Keratinocyte (primary cell): ENCODE measurements around the gene CCDC122. TPM values are rescaled to one million over a fixed set of nuclear protein-coding genes. Genes with fewer than 3 reads are reported as not detected.

Experiments used
- DNase-seq: peaks from one replicate; pipeline ENCODE4 v3.0.0-alpha.2; 2011; ENCODE audit warnings: low read depth, missing footprints, low spot score
- FAIRE-seq: peaks from 2 replicates; lab custom pipeline; 2011; peaks lifted over from hg19 to GRCh38; lab: Jason Lieb, UNC
- H2AFZ ChIP-seq: 2 replicates; pipeline ENCODE4 v1.6.0; 2012; ENCODE audit warnings: low read length, control low read depth, inconsistent platforms; ENCODE audit not compliant: control insufficient read depth
- H3K27ac ChIP-seq: 2 replicates; pipeline ENCODE4 v1.5.1; 2011; ENCODE audit warnings: low read length; ENCODE audit not compliant: control insufficient read depth, insufficient read depth
- H3K27me3 ChIP-seq: 3 replicates; pipeline ENCODE4 v1.6.0; 2011; ENCODE audit warnings: low read length; ENCODE audit not compliant: control insufficient read depth, insufficient read depth; ENCODE audit errors: extremely low read depth
- H3K36me3 ChIP-seq, 2 experiments: 2 replicates in 1 of 2; 3 replicates in 1 of 2; pipeline ENCODE4 v1.5.1; 2011; ENCODE audit warnings: low read length in 2 of 2, mild to moderate bottlenecking in 1 of 2; ENCODE audit not compliant: control insufficient read depth in 2 of 2, insufficient read depth in 2 of 2; ENCODE audit errors: extremely low read depth in 1 of 2
- H3K4me1 ChIP-seq: 3 replicates; pipeline ENCODE4 v1.5.1; 2011; ENCODE audit warnings: low read length; ENCODE audit not compliant: control insufficient read depth, insufficient read depth; ENCODE audit errors: extremely low read depth
- H3K4me2 ChIP-seq: 3 replicates; pipeline ENCODE4 v1.6.0; 2011; ENCODE audit warnings: low read depth, low read length; ENCODE audit not compliant: control insufficient read depth, insufficient read depth; ENCODE audit errors: extremely low read depth
- H3K4me3 ChIP-seq, 3 experiments: fragments of 200-600 bp in 1 of 3; sonication (generic) in 1 of 3; 2 replicates in 2 of 3; 3 replicates in 1 of 3; pipeline ENCODE4 v1.5.1; 2011 to 2016; ENCODE audit warnings: low read length in 3 of 3, mild to moderate bottlenecking in 3 of 3, control low read depth in 2 of 3, inconsistent platforms in 1 of 3, low read depth in 1 of 3, mixed read lengths in 1 of 3, mixed run types in 1 of 3, moderate library complexity in 1 of 3; ENCODE audit not compliant: control insufficient read depth in 2 of 3, insufficient read depth in 2 of 3; ENCODE audit errors: extremely low read depth in 1 of 3
- H3K79me2 ChIP-seq: 2 replicates; pipeline ENCODE4 v1.6.0; 2012; ENCODE audit warnings: low read length; ENCODE audit not compliant: control insufficient read depth, insufficient read depth
- H3K9ac ChIP-seq: 3 replicates; pipeline ENCODE4 v1.6.0; 2011; ENCODE audit warnings: low read length; ENCODE audit not compliant: control insufficient read depth, insufficient read depth; ENCODE audit errors: extremely low read depth
- H3K9me1 ChIP-seq: 3 replicates; pipeline ENCODE4 v1.6.0; 2011; ENCODE audit warnings: low read length; ENCODE audit not compliant: control insufficient read depth, insufficient read depth; ENCODE audit errors: extremely low read depth
- H3K9me3 ChIP-seq: 2 replicates; pipeline ENCODE4 v1.5.1; 2012; ENCODE audit warnings: low read depth, low read length; ENCODE audit not compliant: control insufficient read depth
- H4K20me1 ChIP-seq: 3 replicates; pipeline ENCODE4 v1.6.0; 2011; ENCODE audit warnings: low read length; ENCODE audit not compliant: control insufficient read depth, insufficient read depth; ENCODE audit errors: extremely low read depth
- EZH2 ChIP-seq: IDR thresholded peaks from one replicate; pipeline ENCODE4 v1.6.1; 2012; ENCODE audit warnings: inconsistent platforms, mild to moderate bottlenecking, low read length, moderate library complexity
- dilution Hi-C: fragments of 300-500 bp; cut with MboI; formaldehyde crosslinking; loops from one replicate; pipeline ENCODE4 v1.7.0; 2020; ENCODE audit warnings: low sequenced_read_pairs; ENCODE audit not compliant: extremely low pct_ligation_motif_present
- polyA plus RNA-seq, 5 experiments: library from polyadenylated mRNA; depleted of rRNA in 3 of 5; stranded (reverse) in 3 of 5; stranded (forward) in 1 of 5; unstranded in 1 of 5; fragments of >200 nt; gene quantifications; 1 replicate in 1 of 5; 2 replicates in 3 of 5; 3 replicates in 1 of 5; pipeline versions ENCODE4 v1.2.1 to v1.2.3, GENCODE V29; 2011 to 2012; ENCODE audit warnings: missing spikeins in 2 of 5, low read depth in 1 of 5, low replicate concordance in 1 of 5
- TF ChIP-seq, protein P1 (sequence below), 3 experiments: IDR thresholded peaks in 1 of 3; conservative IDR thresholded peaks in 1 of 3; optimal IDR thresholded peaks in 1 of 3; 2 replicates in 2 of 3; 3 replicates in 1 of 3; pipeline versions ENCODE3 to v1.5.1; 2011; ENCODE audit warnings: low read length in 3 of 3, mild to moderate bottlenecking in 3 of 3, moderate library complexity in 2 of 3, control low read depth in 1 of 3, inconsistent platforms in 1 of 3; ENCODE audit not compliant: insufficient read depth in 2 of 3; ENCODE audit errors: extremely low read depth in 1 of 3

The CCDC122 gene
- polyA plus RNA-seq, 1 donor (not counting 4 experiments of a cell fraction or from before 2014, with no cell fraction given), result 1.5 TPM

DNA sequence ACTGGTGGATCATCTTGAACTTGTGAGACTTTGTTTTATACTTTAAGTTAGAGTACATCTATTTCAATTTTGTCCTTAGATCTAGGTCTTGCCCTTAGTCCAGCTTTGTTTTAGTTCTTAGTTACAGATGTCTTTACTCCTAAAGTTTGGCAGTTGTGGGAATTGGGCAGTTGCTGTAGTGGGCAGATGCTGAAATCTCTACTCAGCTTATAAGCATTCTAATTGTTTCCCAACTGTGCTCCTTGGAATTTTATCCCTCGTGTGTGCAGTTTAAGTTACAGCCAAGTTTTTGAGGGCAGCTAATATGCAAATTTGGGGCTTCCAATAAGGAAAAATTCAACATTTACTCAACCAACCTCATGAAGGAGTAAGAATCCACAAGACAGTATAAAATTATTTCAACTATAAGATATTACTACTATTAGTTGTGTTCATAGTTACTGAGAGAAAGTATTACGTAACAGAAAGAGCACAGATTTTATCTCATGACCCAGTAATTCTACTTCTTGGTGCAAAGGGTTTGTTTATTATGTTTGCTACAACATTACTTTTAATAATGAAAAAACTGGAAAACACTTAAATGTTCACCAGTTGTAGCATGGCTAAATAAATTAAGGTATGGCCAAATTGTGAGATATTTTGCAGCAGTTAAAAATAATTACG, 32.9 kb downstream of the CCDC122 start:
- no peak overlapping the region for H3K4me2 ChIP-seq
- no peak overlapping the region for H3K4me3 ChIP-seq
- peaks cover 0 to 2% of the 10 kb centered on the region in 2 experiments for H3K36me3 ChIP-seq
- no peak for TF ChIP-seq EZH2
- TF ChIP-seq, protein P1, sequence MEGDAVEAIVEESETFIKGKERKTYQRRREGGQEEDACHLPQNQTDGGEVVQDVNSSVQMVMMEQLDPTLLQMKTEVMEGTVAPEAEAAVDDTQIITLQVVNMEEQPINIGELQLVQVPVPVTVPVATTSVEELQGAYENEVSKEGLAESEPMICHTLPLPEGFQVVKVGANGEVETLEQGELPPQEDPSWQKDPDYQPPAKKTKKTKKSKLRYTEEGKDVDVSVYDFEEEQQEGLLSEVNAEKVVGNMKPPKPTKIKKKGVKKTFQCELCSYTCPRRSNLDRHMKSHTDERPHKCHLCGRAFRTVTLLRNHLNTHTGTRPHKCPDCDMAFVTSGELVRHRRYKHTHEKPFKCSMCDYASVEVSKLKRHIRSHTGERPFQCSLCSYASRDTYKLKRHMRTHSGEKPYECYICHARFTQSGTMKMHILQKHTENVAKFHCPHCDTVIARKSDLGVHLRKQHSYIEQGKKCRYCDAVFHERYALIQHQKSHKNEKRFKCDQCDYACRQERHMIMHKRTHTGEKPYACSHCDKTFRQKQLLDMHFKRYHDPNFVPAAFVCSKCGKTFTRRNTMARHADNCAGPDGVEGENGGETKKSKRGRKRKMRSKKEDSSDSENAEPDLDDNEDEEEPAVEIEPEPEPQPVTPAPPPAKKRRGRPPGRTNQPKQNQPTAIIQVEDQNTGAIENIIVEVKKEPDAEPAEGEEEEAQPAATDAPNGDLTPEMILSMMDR (optimal IDR thresholded peaks at IDR 0.05 in 1 of 3, IDR thresholded peaks at IDR 0.05 in 1 of 3, conservative IDR thresholded peaks at IDR 0.05 in 1 of 3; ENCODE audit: extremely low read depth in 1 of 3, insufficient read depth in 2 of 3, low read length in 3 of 3), result no peak
- peaks cover 4% of the 10 kb centered on the region for H3K9me3 ChIP-seq
- H3K79me2 ChIP-seq, result no peaks in the 10 kb centered on the region
- H3K27me3 ChIP-seq, result no peaks in the 10 kb centered on the region
- no peak overlapping the region for H3K27ac ChIP-seq
- no peak for FAIRE-seq
- H3K4me1 ChIP-seq, result peaks cover 9% of the 10 kb centered on the region
- no peaks in the 10 kb centered on the region for H3K9me1 ChIP-seq
- no peaks in the 10 kb centered on the region for H4K20me1 ChIP-seq
- DNase-seq, result no peak
- dilution Hi-C loops, result no loop called here
- no peak overlapping the region for H2AFZ ChIP-seq
- no peak overlapping the region for H3K9ac ChIP-seq

DNA sequence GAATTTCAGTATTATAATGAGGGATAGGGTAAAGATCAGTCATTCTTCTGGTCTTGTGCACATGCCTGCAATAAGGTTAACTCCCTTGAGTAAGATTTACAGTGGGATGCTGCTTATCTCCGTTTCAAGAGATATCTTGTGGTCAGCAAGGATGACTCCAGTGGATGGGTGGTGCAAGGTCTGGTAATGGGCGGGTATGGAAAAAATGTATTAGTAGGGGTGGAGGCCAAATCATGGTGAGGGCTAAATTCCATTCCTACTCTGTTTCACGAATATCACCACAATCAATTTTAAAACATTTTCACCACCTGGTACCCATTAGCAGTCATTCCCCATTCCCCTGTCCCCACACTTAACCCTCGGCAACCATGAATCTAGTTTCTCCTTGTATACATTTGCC, 40.6 kb downstream of the CCDC122 start:
- DNase-seq, result no peak
- Histone ChIP-seq H3K9ac (no peak overlapping the region), H3K4me2 (no peak overlapping the region), H3K27ac (no peak overlapping the region), H3K4me3 (no peak overlapping the region), H3K36me3 (no peaks in the 10 kb centered on the region), H4K20me1 (no peaks in the 10 kb centered on the region), H3K9me1 (no peaks in the 10 kb centered on the region), H3K27me3 (no peaks in the 10 kb centered on the region), H3K79me2 (no peaks in the 10 kb centered on the region), H2AFZ (no peak overlapping the region), H3K9me3 (no peaks in the 10 kb centered on the region), H3K4me1 (no peaks in the 10 kb centered on the region)
- dilution Hi-C loops, result no loop called here
- FAIRE-seq, result no peak
- TF ChIP-seq, protein P1 (optimal IDR thresholded peaks at IDR 0.05 in 1 of 3, IDR thresholded peaks at IDR 0.05 in 1 of 3, conservative IDR thresholded peaks at IDR 0.05 in 1 of 3; ENCODE audit: extremely low read depth in 1 of 3, insufficient read depth in 2 of 3, low read length in 3 of 3), result no peak
- no peak for TF ChIP-seq EZH2
